PFSK-1 (cell line): ENCODE measurements around the gene SPEM1.

Experiments used
- FOXP2 ChIP-seq: optimal IDR thresholded peaks from 2 replicates; pipeline ENCODE3; 2011; ENCODE audit warnings: borderline replicate concordance, control low read depth, inconsistent platforms; ENCODE audit not compliant: insufficient read depth; ENCODE audit errors: extremely low read length, extremely low read depth
- POLR2AphosphoS5 ChIP-seq: IDR thresholded peaks from 2 replicates; pipeline ENCODE4 v1.6.1; 2012; ENCODE audit warnings: low read depth, mild to moderate bottlenecking, control low read depth, low read length, moderate library complexity
- REST ChIP-seq, 2 experiments: IDR thresholded peaks; 2 replicates each; pipeline versions ENCODE4 v1.6.1 to v1.8.0; 2011 to 2012; ENCODE audit warnings: low read depth in 2 of 2, low read length in 2 of 2, control low read depth in 1 of 2, inconsistent platforms in 1 of 2, mild to moderate bottlenecking in 1 of 2, moderate library complexity in 1 of 2; ENCODE audit not compliant: insufficient read depth in 1 of 2
- SIN3A ChIP-seq: IDR thresholded peaks from 2 replicates; pipeline ENCODE4 v1.6.1; 2012; ENCODE audit warnings: mild to moderate bottlenecking, low read length, moderate library complexity, borderline replicate concordance; ENCODE audit not compliant: insufficient read depth
- TAF1 ChIP-seq: IDR thresholded peaks from 2 replicates; pipeline ENCODE4 v1.6.1; 2012; ENCODE audit warnings: low read length, control low read depth, borderline replicate concordance; ENCODE audit not compliant: insufficient read depth

Gene SPEM1

GRCh38 chr17:7421186-7421585, 1.1 kb downstream of the SPEM1 start:
- TF ChIP-seq TAF1 (no peak), SIN3A (no peak), FOXP2 (no peak), REST (IDR thresholded peaks at IDR 0.05; ENCODE audit: insufficient read depth in 1 of 2, low read depth in 2 of 2, low read length in 2 of 2) (no peak), POLR2AphosphoS5 (no peak)

- TF ChIP-seq POLR2AphosphoS5 (no peak), REST (IDR thresholded peaks at IDR 0.05; ENCODE audit: insufficient read depth in 1 of 2, low read depth in 2 of 2, low read length in 2 of 2) (no peak), FOXP2 (no peak), SIN3A (no peak), TAF1 (no peak)
These were observed 3.6 kb downstream of the SPEM1 start for GRCh38 chr17:7423679-7424078.

GRCh38 chr17:7425316-7425715, 5.2 kb downstream of the SPEM1 start, which contains the start of gene SPEM2:
TSS of gene SPEM2 (plus strand) at chr17:7425616. CDS start at chr17:7425689, 73 bp downstream.
- no peak for TF ChIP-seq POLR2AphosphoS5
- TF ChIP-seq SIN3A: no peak
- TF ChIP-seq REST (IDR thresholded peaks at IDR 0.05; ENCODE audit: insufficient read depth in 1 of 2, low read depth in 2 of 2, low read length in 2 of 2): no peak
- no peak for TF ChIP-seq TAF1
- no peak for TF ChIP-seq FOXP2

GRCh38 chr17:7425756-7426155, 5.6 kb downstream of the SPEM1 start:
- TF ChIP-seq POLR2AphosphoS5 (no peak), SIN3A (no peak), REST (IDR thresholded peaks at IDR 0.05; ENCODE audit: insufficient read depth in 1 of 2, low read depth in 2 of 2, low read length in 2 of 2) (no peak), TAF1 (no peak), FOXP2 (no peak)
